ENCODE measurements around the gene PLXNA2.

Gene PLXNA2

DNA sequence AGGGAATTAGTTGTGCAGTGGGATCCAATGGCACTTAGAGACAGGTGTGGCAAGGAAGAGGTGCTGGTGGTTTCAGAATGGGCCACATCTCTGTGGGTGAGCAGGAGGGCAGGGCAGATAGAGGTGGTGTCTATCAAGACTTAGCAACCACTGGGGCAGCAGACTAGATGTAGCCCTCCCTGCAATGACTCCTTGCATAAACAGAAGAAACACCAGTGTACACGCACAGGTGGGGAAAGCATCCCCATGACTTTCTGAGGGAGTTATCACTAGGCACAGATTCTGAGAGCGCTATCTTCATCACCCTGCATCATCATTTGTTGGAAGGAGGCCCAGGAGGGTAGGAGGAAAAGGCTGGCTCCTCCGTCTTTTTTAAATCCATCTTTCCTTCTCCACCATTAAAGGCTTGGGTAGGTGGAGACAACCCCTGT, 58.4 kb downstream of the PLXNA2 start:
- Histone ChIP-seq H3K27ac (ENCODE audit: poor library complexity, severe bottlenecking) (peak overlapping the region; percentile 88), H3K9me3 (ENCODE audit: severe bottlenecking) (no peaks in the 10 kb centered on the region), H3K36me3 (ENCODE audit: low read depth) (no peaks in the 10 kb centered on the region), H3K4me1 (ENCODE audit: insufficient read depth, poor library complexity, severe bottlenecking) (peaks cover 16% of the 10 kb centered on the region), H3K4me3 (ENCODE audit: severe bottlenecking) (no peak overlapping the region), H3K27me3 (ENCODE audit: insufficient read depth, poor library complexity, severe bottlenecking) (no peaks in the 10 kb centered on the region)
- DNase-seq (ENCODE audit: low spot score): no peak
- ATAC-seq (ENCODE audit: low read depth): no peak
- TF ChIP-seq, protein P1, sequence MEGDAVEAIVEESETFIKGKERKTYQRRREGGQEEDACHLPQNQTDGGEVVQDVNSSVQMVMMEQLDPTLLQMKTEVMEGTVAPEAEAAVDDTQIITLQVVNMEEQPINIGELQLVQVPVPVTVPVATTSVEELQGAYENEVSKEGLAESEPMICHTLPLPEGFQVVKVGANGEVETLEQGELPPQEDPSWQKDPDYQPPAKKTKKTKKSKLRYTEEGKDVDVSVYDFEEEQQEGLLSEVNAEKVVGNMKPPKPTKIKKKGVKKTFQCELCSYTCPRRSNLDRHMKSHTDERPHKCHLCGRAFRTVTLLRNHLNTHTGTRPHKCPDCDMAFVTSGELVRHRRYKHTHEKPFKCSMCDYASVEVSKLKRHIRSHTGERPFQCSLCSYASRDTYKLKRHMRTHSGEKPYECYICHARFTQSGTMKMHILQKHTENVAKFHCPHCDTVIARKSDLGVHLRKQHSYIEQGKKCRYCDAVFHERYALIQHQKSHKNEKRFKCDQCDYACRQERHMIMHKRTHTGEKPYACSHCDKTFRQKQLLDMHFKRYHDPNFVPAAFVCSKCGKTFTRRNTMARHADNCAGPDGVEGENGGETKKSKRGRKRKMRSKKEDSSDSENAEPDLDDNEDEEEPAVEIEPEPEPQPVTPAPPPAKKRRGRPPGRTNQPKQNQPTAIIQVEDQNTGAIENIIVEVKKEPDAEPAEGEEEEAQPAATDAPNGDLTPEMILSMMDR (IDR thresholded peaks at IDR 0.05; ENCODE audit: poor library complexity, severe bottlenecking): no peak

DNA sequence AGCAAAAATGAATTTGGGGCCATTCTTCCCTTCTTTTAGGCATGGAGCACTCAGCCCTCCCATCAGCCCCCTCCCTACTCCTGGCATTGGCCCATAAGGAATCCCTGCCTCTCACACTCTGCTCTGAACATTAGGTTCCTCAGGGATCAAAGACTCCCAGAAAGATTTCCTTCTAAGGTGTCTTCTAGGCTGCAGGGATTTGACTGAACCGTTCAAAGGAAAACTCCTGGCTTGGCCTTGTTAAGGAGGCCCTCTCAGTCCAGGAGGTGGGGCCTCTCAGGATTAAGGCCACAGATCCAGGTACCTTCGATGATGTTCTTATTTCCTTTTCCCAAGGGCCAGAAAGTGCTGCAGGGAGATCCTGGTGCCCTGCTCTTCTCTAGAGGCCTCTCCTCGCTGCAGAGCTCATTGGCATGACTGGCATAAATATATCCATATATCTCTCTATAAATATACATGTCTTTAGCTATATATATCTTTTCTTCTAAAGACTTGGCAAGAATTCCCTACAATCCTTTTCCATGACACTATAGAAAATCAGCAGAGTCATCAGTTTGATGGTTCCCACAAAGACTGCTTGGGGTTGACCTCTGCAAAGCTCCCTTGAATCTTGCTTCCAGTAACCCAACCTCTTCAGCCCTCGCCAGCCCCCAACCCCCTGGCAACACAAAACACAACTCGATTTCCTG, 59.1 kb downstream of the PLXNA2 start:
- Histone ChIP-seq H3K9me3 (ENCODE audit: severe bottlenecking) (no peaks in the 10 kb centered on the region), H3K36me3 (ENCODE audit: low read depth) (no peaks in the 10 kb centered on the region), H3K4me1 (ENCODE audit: insufficient read depth, poor library complexity, severe bottlenecking) (peaks cover 16% of the 10 kb centered on the region), H3K27ac (ENCODE audit: poor library complexity, severe bottlenecking) (peak overlapping the region; percentile 88), H3K4me3 (ENCODE audit: severe bottlenecking) (no peak overlapping the region), H3K27me3 (ENCODE audit: insufficient read depth, poor library complexity, severe bottlenecking) (no peaks in the 10 kb centered on the region)
- ATAC-seq (ENCODE audit: low read depth) (0 out of 3 replicates have a peak, but pooled peaks have one; percentile 2), DNase-seq (ENCODE audit: low spot score) (no peak)
- TF ChIP-seq, protein P1 (IDR thresholded peaks at IDR 0.05; ENCODE audit: poor library complexity, severe bottlenecking): no peak

DNA sequence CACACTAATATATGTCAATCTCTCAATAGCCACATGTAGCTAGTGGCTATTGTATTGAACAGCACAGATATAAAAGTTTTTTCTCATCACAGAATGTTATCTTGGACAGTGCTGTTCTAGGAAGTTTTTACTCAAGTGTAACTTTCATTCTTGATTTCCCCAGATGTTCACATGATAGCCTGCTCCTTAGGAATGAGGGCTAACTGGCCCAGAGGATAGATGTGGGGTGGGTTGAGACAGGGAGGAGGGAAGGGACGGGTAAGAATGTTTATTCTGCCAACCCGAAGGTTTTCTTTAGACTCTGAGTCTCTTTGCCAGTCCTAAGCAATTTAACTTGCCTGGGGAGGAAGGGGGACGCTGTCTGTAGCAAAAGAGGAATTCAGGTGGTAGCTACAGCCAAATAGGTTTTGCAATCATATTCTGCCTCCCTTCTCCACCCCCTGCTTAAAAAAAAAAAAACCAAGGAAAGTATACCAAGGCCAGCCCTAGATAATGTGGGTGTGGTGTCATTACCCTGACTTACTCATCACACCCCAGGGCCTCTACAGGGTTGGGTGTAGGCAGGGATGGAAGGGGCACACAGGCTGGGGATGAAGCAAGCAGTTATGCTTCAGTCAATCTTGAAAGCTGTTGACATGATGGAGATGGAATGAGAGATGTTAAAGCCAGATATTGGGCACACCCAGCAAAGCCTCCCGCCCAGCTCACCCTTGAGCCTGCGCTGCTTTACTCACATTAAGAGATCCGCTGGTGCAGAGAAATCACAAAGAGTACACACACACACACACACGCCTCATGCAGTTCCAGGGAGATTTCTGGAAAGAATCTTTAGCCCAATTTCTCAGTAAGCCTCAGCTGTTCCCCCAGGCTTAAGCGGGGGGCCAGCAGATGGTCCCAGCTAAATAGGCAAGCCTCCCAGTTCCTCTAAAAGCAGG, 59.9 kb downstream of the PLXNA2 start:
- Histone ChIP-seq H3K27ac (ENCODE audit: poor library complexity, severe bottlenecking) (peak overlapping the region; percentile 88), H3K36me3 (ENCODE audit: low read depth) (no peaks in the 10 kb centered on the region), H3K27me3 (ENCODE audit: insufficient read depth, poor library complexity, severe bottlenecking) (no peaks in the 10 kb centered on the region), H3K4me3 (ENCODE audit: severe bottlenecking) (no peak overlapping the region), H3K4me1 (ENCODE audit: insufficient read depth, poor library complexity, severe bottlenecking) (peaks cover 23% of the 10 kb centered on the region), H3K9me3 (ENCODE audit: severe bottlenecking) (no peaks in the 10 kb centered on the region)
- TF ChIP-seq, protein P1 (IDR thresholded peaks at IDR 0.05; ENCODE audit: poor library complexity, severe bottlenecking): no peak
- DNase-seq (ENCODE audit: low spot score) (peak; percentile 85), ATAC-seq (ENCODE audit: low read depth) (peak; percentile 95)

DNA sequence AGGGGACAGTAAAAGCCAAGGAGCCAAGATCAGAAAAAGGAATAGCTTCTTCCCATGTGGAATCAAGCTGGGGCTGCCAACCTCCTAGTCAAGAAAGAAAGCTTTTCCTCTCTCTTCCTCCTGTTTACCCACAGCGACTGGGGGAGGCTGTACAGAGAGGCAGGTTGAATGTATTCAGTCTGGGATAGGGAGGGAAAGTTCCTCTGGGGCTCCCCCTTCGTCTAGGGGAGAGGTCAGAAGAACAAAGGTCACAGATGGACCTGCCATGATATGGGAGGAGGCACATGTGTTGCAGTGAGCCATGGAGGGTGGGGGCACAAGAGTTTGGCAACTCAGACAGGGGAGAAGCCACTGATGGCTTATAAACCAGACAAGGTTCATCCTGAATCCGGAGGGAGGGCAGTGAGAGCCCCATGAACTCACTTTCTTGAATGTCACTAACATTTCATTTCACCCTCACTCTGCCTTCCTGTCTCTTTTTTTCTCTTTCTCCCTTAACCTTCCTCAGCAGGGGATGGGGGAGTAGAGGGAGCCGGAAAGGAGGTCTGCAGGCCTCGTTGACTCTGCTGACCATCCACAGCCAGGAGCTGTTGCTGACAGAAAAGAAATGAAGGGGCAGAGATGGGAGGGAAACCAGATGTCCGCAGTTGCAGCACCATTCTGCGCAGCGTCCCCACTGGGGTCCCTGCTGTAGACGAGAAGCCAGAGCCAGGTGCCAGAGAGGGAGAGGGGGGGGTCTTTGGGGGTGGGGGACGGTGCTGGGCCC, 61.1 kb downstream of the PLXNA2 start:
- H3K27me3 ChIP-seq (ENCODE audit: insufficient read depth, poor library complexity, severe bottlenecking): no peaks in the 10 kb centered on the region
- no peaks in the 10 kb centered on the region for H3K9me3 ChIP-seq (ENCODE audit: severe bottlenecking)
- no peaks in the 10 kb centered on the region for H3K36me3 ChIP-seq (ENCODE audit: low read depth)
- H3K4me3 ChIP-seq (ENCODE audit: severe bottlenecking): no peak overlapping the region
- DNase-seq (ENCODE audit: low spot score) (no peak), ATAC-seq (ENCODE audit: low read depth) (no peak)
- peaks cover 33% of the 10 kb centered on the region for H3K4me1 ChIP-seq (ENCODE audit: insufficient read depth, poor library complexity, severe bottlenecking)
- H3K27ac ChIP-seq (ENCODE audit: poor library complexity, severe bottlenecking): peak overlapping the region; percentile 88
- TF ChIP-seq, protein P1 (IDR thresholded peaks at IDR 0.05; ENCODE audit: poor library complexity, severe bottlenecking): no peak
